Measurements from ENCODE around the gene TMIGD1.

DNA sequence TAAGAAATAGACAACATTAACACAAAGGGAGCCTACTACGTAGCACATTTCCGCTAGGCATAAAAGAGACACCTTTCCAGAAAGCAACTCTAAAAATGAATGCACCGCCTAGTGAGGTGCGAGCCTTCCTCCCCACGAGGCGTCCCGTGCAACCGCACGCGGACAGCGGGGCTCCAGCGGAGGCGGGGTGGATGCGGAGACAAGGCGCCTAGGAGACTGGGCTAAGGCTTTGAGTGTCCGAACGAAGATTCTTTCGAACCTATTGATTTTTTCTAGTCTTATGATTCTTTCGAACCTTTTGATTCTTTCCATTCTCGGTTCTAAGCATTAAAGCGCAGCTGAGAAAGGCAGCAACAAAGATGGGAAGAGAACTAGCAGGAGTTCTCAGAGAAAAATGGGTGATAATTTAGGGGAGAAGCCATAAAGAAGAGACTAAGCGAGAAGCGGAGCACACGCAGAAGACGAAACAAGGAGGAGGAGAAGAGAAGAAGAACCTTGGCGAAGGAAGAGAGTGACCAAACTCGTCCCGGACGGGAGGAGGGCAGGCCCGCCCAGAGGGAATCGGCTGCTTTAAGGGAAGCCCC lies 44.5 kb upstream of the TMIGD1 start:
- TF ChIP-seq, protein P1, sequence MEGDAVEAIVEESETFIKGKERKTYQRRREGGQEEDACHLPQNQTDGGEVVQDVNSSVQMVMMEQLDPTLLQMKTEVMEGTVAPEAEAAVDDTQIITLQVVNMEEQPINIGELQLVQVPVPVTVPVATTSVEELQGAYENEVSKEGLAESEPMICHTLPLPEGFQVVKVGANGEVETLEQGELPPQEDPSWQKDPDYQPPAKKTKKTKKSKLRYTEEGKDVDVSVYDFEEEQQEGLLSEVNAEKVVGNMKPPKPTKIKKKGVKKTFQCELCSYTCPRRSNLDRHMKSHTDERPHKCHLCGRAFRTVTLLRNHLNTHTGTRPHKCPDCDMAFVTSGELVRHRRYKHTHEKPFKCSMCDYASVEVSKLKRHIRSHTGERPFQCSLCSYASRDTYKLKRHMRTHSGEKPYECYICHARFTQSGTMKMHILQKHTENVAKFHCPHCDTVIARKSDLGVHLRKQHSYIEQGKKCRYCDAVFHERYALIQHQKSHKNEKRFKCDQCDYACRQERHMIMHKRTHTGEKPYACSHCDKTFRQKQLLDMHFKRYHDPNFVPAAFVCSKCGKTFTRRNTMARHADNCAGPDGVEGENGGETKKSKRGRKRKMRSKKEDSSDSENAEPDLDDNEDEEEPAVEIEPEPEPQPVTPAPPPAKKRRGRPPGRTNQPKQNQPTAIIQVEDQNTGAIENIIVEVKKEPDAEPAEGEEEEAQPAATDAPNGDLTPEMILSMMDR (IDR thresholded peaks at IDR 0.05), result no peak
- TF ChIP-seq RXRA (IDR thresholded peaks at IDR 0.05; ENCODE audit: borderline replicate concordance, low read depth) (no peak), SIN3A (IDR thresholded peaks at IDR 0.05; ENCODE audit: borderline replicate concordance, low read depth, low read length) (no peak), EZH2phosphoT487 (IDR thresholded peaks at IDR 0.05; ENCODE audit: borderline replicate concordance, low read depth) (no peak), GATA2 (CRISPR knock-in tag; IDR thresholded peaks at IDR 0.05) (no peak), RFX5 (IDR thresholded peaks at IDR 0.05; ENCODE audit: low read length) (no peak), RAD21 (IDR thresholded peaks at IDR 0.05; ENCODE audit: low read length) (no peak), FOXJ3 (CRISPR knock-in tag; IDR thresholded peaks at IDR 0.05) (no peak), RCOR1 (IDR thresholded peaks at IDR 0.05; ENCODE audit: low read length) (no peak), TAF1 (IDR thresholded peaks at IDR 0.05; ENCODE audit: borderline replicate concordance, low read depth, low read length) (no peak)
- TF ChIP-seq, protein P2, sequence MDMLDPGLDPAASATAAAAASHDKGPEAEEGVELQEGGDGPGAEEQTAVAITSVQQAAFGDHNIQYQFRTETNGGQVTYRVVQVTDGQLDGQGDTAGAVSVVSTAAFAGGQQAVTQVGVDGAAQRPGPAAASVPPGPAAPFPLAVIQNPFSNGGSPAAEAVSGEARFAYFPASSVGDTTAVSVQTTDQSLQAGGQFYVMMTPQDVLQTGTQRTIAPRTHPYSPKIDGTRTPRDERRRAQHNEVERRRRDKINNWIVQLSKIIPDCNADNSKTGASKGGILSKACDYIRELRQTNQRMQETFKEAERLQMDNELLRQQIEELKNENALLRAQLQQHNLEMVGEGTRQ (IDR thresholded peaks at IDR 0.05; ENCODE audit: borderline replicate concordance, low read depth, low read length), result no peak
- TF ChIP-seq, protein P3, sequence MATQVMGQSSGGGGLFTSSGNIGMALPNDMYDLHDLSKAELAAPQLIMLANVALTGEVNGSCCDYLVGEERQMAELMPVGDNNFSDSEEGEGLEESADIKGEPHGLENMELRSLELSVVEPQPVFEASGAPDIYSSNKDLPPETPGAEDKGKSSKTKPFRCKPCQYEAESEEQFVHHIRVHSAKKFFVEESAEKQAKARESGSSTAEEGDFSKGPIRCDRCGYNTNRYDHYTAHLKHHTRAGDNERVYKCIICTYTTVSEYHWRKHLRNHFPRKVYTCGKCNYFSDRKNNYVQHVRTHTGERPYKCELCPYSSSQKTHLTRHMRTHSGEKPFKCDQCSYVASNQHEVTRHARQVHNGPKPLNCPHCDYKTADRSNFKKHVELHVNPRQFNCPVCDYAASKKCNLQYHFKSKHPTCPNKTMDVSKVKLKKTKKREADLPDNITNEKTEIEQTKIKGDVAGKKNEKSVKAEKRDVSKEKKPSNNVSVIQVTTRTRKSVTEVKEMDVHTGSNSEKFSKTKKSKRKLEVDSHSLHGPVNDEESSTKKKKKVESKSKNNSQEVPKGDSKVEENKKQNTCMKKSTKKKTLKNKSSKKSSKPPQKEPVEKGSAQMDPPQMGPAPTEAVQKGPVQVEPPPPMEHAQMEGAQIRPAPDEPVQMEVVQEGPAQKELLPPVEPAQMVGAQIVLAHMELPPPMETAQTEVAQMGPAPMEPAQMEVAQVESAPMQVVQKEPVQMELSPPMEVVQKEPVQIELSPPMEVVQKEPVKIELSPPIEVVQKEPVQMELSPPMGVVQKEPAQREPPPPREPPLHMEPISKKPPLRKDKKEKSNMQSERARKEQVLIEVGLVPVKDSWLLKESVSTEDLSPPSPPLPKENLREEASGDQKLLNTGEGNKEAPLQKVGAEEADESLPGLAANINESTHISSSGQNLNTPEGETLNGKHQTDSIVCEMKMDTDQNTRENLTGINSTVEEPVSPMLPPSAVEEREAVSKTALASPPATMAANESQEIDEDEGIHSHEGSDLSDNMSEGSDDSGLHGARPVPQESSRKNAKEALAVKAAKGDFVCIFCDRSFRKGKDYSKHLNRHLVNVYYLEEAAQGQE (IDR thresholded peaks at IDR 0.05; ENCODE audit: low read depth, low read length), result no peak
- TF ChIP-seq, protein P4, sequence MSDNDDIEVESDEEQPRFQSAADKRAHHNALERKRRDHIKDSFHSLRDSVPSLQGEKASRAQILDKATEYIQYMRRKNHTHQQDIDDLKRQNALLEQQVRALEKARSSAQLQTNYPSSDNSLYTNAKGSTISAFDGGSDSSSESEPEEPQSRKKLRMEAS (IDR thresholded peaks at IDR 0.05; ENCODE audit: low read depth), result no peak
